22Rv1 (cell line): ENCODE measurements around the gene WDFY4.

Experiments used
- CTCF ChIP-seq: fragments of 450-650 bp; IDR thresholded peaks from 2 replicates; pipeline ENCODE4 v1.5.1; 2017; ENCODE audit warnings: mild to moderate bottlenecking
- ZFX ChIP-seq: fragments of 450-650 bp; IDR thresholded peaks from 2 replicates; pipeline ENCODE4 v1.6.1; 2017; ENCODE audit warnings: antibody characterized with exemption, borderline replicate concordance

- TF ChIP-seq CTCF: no peak
- TF ChIP-seq ZFX: no peak
These were observed 285.4 kb downstream of the WDFY4 start for GRCh38 chr10:48970046-48970445.
